Sigmoid colon (tissue), 4 donors: ENCODE data around the gene SWT1.

Experiments
- POLR2AphosphoS5 ChIP-seq, 4 donors: sonication (generic); formaldehyde crosslinking; IDR thresholded peaks; one replicate each; pipeline ENCODE4 v1.6.1; 2017; ENCODE audit warnings: antibody characterized with exemption in 4 of 4
- TF ChIP-seq, protein P1 (sequence below), 4 experiments: fragments of 450-650 bp in 3 of 4; fragments of 200-600 bp in 1 of 4; IDR thresholded peaks; one replicate each; pipeline ENCODE4 v1.5.1; 2016 to 2019; ENCODE audit warnings: antibody characterized with exemption in 4 of 4, mild to moderate bottlenecking in 3 of 4, moderate library complexity in 2 of 4

DNA sequence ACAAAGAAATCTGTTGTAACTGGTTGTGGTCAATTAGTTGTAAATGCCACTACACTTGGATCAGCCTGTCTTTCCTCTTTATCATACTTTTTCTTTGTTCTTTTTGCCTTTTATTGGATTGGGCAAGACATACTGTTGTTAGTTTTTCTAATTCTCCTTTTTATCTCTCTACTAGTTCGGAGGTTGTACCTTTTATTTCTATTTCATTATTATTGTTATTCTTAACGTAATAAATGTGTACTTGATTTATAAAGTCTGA, 100.9 kb downstream of the SWT1 start:
- TF ChIP-seq, protein P1, sequence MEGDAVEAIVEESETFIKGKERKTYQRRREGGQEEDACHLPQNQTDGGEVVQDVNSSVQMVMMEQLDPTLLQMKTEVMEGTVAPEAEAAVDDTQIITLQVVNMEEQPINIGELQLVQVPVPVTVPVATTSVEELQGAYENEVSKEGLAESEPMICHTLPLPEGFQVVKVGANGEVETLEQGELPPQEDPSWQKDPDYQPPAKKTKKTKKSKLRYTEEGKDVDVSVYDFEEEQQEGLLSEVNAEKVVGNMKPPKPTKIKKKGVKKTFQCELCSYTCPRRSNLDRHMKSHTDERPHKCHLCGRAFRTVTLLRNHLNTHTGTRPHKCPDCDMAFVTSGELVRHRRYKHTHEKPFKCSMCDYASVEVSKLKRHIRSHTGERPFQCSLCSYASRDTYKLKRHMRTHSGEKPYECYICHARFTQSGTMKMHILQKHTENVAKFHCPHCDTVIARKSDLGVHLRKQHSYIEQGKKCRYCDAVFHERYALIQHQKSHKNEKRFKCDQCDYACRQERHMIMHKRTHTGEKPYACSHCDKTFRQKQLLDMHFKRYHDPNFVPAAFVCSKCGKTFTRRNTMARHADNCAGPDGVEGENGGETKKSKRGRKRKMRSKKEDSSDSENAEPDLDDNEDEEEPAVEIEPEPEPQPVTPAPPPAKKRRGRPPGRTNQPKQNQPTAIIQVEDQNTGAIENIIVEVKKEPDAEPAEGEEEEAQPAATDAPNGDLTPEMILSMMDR (IDR thresholded peaks at IDR 0.05) = no peak
- no peak for TF ChIP-seq POLR2AphosphoS5 (IDR thresholded peaks at IDR 0.05)
